CD4-positive, alpha-beta memory T cell (primary cell): ENCODE results near the gene CXCL9. TPM values are rescaled to one million over a fixed set of nuclear protein-coding genes. Genes with fewer than 3 reads are reported as not detected.
"Not testable (repeated sequence)": the region's sequence is repeated elsewhere in the genome, so short reads cannot be mapped to it uniquely, and the experiment has no call there.

Experiments used
- CTCF ChIA-PET: fragments of 350-600 bp; sonication (Branson Sonifier 250); formaldehyde crosslinking; loops from one replicate; lab custom pipeline; 2021; ENCODE audit warnings: inconsistent platforms; ENCODE audit not compliant: partially characterized antibody; lab: Charles Lee
- POLR2A ChIA-PET: fragments of 350-600 bp; sonication (Branson Sonifier 250); formaldehyde crosslinking; loops from one replicate; lab custom pipeline; 2021; ENCODE audit not compliant: partially characterized antibody; lab: Charles Lee
- DNase-seq, 5 donors: peaks; one replicate each; pipeline versions ENCODE4 v3.0.0 to v3.0.0-alpha.2; 2020 to 2022; ENCODE audit warnings: mixed read lengths in 1 of 5
- H3K27ac ChIP-seq: one replicate; pipeline ENCODE4 v1.7.0; 2013; ENCODE audit warnings: low read depth, low read length
- H3K27me3 ChIP-seq: 2 replicates; pipeline ENCODE4 v1.7.0; 2013; ENCODE audit warnings: mild to moderate bottlenecking, low read length, moderate library complexity; ENCODE audit not compliant: insufficient read depth
- H3K36me3 ChIP-seq: 2 replicates; pipeline ENCODE4 v1.7.0; 2013; ENCODE audit warnings: mild to moderate bottlenecking, low read length, moderate library complexity; ENCODE audit not compliant: insufficient read depth
- H3K4me1 ChIP-seq: 2 replicates; pipeline ENCODE4 v1.7.0; 2013; ENCODE audit warnings: mild to moderate bottlenecking, low read length, moderate library complexity; ENCODE audit not compliant: insufficient read depth
- H3K4me3 ChIP-seq, 2 donors: one replicate each; pipeline ENCODE4 v1.7.0; 2013; ENCODE audit warnings: low read length in 2 of 2, mild to moderate bottlenecking in 1 of 2
- H3K9me3 ChIP-seq, 2 donors: one replicate each; pipeline ENCODE4 v1.7.0; 2013; ENCODE audit warnings: low read length in 2 of 2, control low read depth in 1 of 2; ENCODE audit not compliant: control insufficient read depth in 1 of 2
- H3K27ac Mint-ChIP-seq, 7 donors: one replicate each; pipeline ENCODE4 v1.8.0; 2020 to 2021; ENCODE audit warnings: mixed read lengths in 7 of 7, mild to moderate bottlenecking in 6 of 7, inconsistent platforms in 3 of 7, moderate library complexity in 3 of 7
- H3K27me3 Mint-ChIP-seq, 2 donors: one replicate each; pipeline ENCODE4 v1.8.0; 2020 to 2021; ENCODE audit warnings: mixed read lengths in 2 of 2
- H3K36me3 Mint-ChIP-seq, 2 donors: one replicate each; pipeline ENCODE4 v1.8.0; 2020 to 2021; ENCODE audit warnings: mixed read lengths in 2 of 2, inconsistent platforms in 1 of 2, mild to moderate bottlenecking in 1 of 2
- H3K4me1 Mint-ChIP-seq, 4 donors: one replicate each; pipeline ENCODE4 v1.8.0; 2020 to 2021; ENCODE audit warnings: mixed read lengths in 4 of 4, mild to moderate bottlenecking in 1 of 4
- H3K4me3 Mint-ChIP-seq, 8 donors: one replicate each; pipeline ENCODE4 v1.8.0; 2020 to 2021; ENCODE audit warnings: mixed read lengths in 8 of 8, mild to moderate bottlenecking in 7 of 8, moderate library complexity in 6 of 8, inconsistent platforms in 3 of 8
- H3K9me3 Mint-ChIP-seq, 8 donors: one replicate each; pipeline ENCODE4 v1.8.0; 2020 to 2021; ENCODE audit warnings: mixed read lengths in 8 of 8, mild to moderate bottlenecking in 5 of 8, inconsistent platforms in 3 of 8, moderate library complexity in 1 of 8
- intact Hi-C: fragments of 100-400 bp; cut with micrococcal nuclease; formaldehyde crosslinking; loops from one replicate; pipeline ENCODE4 v1.15.1; 2023
- polyA plus RNA-seq, 2 donors: library from polyadenylated mRNA; unstranded; fragments of 300-500 nt; fragmentation: Illumina TruSeq; gene quantifications; one replicate each; pipeline ENCODE4 v1.2.3, GENCODE V29; 2021
- total RNA-seq, 2 experiments: library from RNA; stranded (reverse); gene quantifications; one replicate each; pipeline ENCODE4 v1.2.3, GENCODE V29; 2021

Gene CXCL9
- total and polyA plus RNA-seq, 4 experiments from 2014 or later: 0.58 to 1.4 TPM; not detected in 2

- peaks cover 0 to 8% (median 3%) of the 10 kb centered on the region in 8 donors for H3K9me3 Mint-ChIP-seq
- CTCF ChIA-PET: no interaction called here
- Histone ChIP-seq H3K36me3 (peaks cover 70% of the 10 kb centered on the region), H3K27ac (no peak overlapping the region), H3K4me1 (no peaks in the 10 kb centered on the region), H3K27me3 (no peaks in the 10 kb centered on the region), H3K9me3 (no peaks in the 10 kb centered on the region), H3K4me3 (no peak overlapping the region)
- H3K27me3 Mint-ChIP-seq: no peaks in the 10 kb centered on the region
- H3K27ac Mint-ChIP-seq: no peak overlapping the region
- peaks cover 91% of the 10 kb centered on the region in 2 donors for H3K36me3 Mint-ChIP-seq
- DNase-seq: no peak
- POLR2A ChIA-PET: no interaction called here
- H3K4me1 Mint-ChIP-seq: no peaks in the 10 kb centered on the region
- intact Hi-C loops: no loop called here
- no peak overlapping the region for H3K4me3 Mint-ChIP-seq
These were observed 43.8 kb downstream of the CXCL9 start for GRCh38 chr4:75963558-75963957.

DNA sequence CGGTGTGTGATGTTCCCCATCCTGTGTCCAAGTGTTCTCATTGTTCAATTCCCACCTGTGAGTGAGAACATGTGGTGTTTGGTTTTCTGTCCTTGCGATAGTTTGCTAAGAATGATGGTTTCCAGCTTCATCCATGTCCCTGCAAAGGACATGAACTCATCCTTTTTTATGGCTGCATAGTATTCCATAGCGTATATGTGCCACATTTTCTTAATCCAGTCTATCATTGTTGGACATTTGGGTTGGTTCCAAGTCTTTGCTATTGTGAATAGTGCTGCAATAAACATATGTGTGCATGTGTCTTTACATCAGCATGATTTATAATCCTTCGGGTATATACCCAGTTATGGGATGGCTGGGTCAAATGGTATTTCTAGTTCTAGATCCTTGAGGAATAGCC, 45.2 kb downstream of the CXCL9 start:
- H3K27ac Mint-ChIP-seq, intact Hi-C loops, CTCF ChIA-PET, H3K27me3 ChIP-seq, DNase-seq, H3K4me3 ChIP-seq, H3K27ac ChIP-seq, H3K9me3 ChIP-seq, H3K27me3 Mint-ChIP-seq, H3K4me1 ChIP-seq, H3K4me3 Mint-ChIP-seq, H3K9me3 Mint-ChIP-seq, H3K4me1 Mint-ChIP-seq: not testable (repeated sequence)
- peaks cover 89 to 91% of the 10 kb centered on the region in 2 donors for H3K36me3 Mint-ChIP-seq
- peaks cover 70% of the 10 kb centered on the region for H3K36me3 ChIP-seq
- POLR2A ChIA-PET: interaction anchor here (1.1 kb wide), 1 partner anchor 22 kb away, joined by 3 read pairs; no protein-coding TSS in a partner anchor

GRCh38 chr4:75958546-75958945, 48.8 kb downstream of the CXCL9 start:
- intact Hi-C loops, H3K4me3 Mint-ChIP-seq, H3K27me3 ChIP-seq, H3K27me3 Mint-ChIP-seq, H3K4me1 Mint-ChIP-seq, H3K27ac ChIP-seq, DNase-seq, H3K9me3 ChIP-seq, POLR2A ChIA-PET, H3K27ac Mint-ChIP-seq, H3K4me3 ChIP-seq, H3K4me1 ChIP-seq, H3K9me3 Mint-ChIP-seq: not testable (repeated sequence)
- H3K36me3 ChIP-seq: peaks cover 54% of the 10 kb centered on the region
- CTCF ChIA-PET: interaction anchor here (0.6 kb wide), 1 partner anchor 1589 kb away, joined by 4 read pairs; no protein-coding TSS in a partner anchor
- peaks cover 81 to 90% of the 10 kb centered on the region in 2 donors for H3K36me3 Mint-ChIP-seq

- H3K4me1 ChIP-seq, H3K9me3 Mint-ChIP-seq, intact Hi-C loops, H3K4me1 Mint-ChIP-seq, POLR2A ChIA-PET, H3K4me3 ChIP-seq, H3K9me3 ChIP-seq, DNase-seq, H3K4me3 Mint-ChIP-seq, H3K27ac ChIP-seq, H3K27me3 ChIP-seq, H3K27me3 Mint-ChIP-seq: not testable (repeated sequence)
- CTCF ChIA-PET: interaction anchor here (1.2 to 1.6 kb wide), 2 partner anchors 39 to 59 kb away, joined by 3 read pairs; no protein-coding TSS in a partner anchor
- H3K36me3 ChIP-seq: peaks cover 46% of the 10 kb centered on the region
- peaks cover 70 to 87% of the 10 kb centered on the region in 2 donors for H3K36me3 Mint-ChIP-seq
- H3K27ac Mint-ChIP-seq: peak overlapping the region in 2 of 7 donors; percentile 42 to 53
These were observed 52.5 kb downstream of the CXCL9 start for GRCh38 chr4:75954811-75955210.

DNA sequence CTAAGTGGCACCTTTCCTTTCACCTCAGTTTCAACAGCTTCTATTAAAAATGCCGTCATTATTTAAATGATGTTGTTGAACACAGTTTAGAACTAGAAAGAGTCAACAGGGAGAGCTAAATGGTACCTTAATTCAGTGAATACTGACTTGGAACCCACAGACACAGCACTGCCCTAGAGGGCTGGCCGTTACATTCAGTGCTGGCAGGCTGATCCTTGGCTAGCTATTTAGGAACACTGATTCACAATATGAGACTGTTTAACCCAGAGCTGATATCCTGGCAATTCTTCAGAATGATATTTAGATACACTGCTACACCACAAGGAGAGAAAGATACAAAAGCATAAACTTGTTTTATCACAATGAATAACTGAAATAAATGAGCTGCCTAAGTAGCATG, 53.8 kb downstream of the CXCL9 start:
- peaks cover 66 to 89% of the 10 kb centered on the region in 2 donors for H3K36me3 Mint-ChIP-seq
- H3K27ac ChIP-seq: no peak overlapping the region

More for the DNA sequence above, 53.8 kb downstream of the CXCL9 start:
- DNase-seq: no peak
- Mint-ChIP-seq H3K4me3 (no peak overlapping the region), H3K27ac (peak overlapping the region in 2 of 7 donors; percentile 0 to 19), H3K27me3 (no peaks in the 10 kb centered on the region), H3K4me1 (peaks cover 0 to 4% (median 2%) of the 10 kb centered on the region in 4 donors), H3K9me3 (no peaks in the 10 kb centered on the region)
- Histone ChIP-seq H3K9me3 (no peaks in the 10 kb centered on the region), H3K4me3 (no peak overlapping the region), H3K36me3 (peaks cover 40% of the 10 kb centered on the region), H3K27me3 (no peaks in the 10 kb centered on the region), H3K4me1 (no peaks in the 10 kb centered on the region)
- intact Hi-C loops: no loop called here
- ChIA-PET CTCF (interaction anchor here (1.0 to 1.2 kb wide), 2 partner anchors 36 to 38 kb away, joined by 3 read pairs; no protein-coding TSS in a partner anchor), POLR2A (interaction anchor here (1.3 to 1.6 kb wide), 2 partner anchors 13 to 14 kb away, joined by 3 to 6 read pairs; partner anchors contain the start of gene NAAA)

Other genes with a start within 250 kb of the CXCL9 start
- under 1 TPM; 0.36 to 0.41 TPM for gene PPEF2, start 105.1 kb downstream of the CXCL9 start, total RNA-seq
- not detected for gene PPEF2, start 105.1 kb downstream of the CXCL9 start, polyA plus RNA-seq
- gene NAAA, start 66.5 kb downstream of the CXCL9 start, total RNA-seq: 10 to 100 TPM; 86.1 to 92.2 TPM
- 100 to 1,000 TPM; 115 to 141 TPM for gene NAAA, start 66.5 kb downstream of the CXCL9 start, polyA plus RNA-seq
- 10 to 100 TPM; 54.4 to 58.1 TPM for gene SDAD1, start 16.6 kb downstream of the CXCL9 start, total RNA-seq
- 100 to 1,000 TPM in 1 of 2 donors, 10 to 100 TPM in 1; 40.9 to 102 TPM for gene SDAD1, start 16.6 kb downstream of the CXCL9 start, polyA plus RNA-seq
- gene CXCL10, start 16.0 kb upstream of the CXCL9 start, total RNA-seq: under 1 TPM; 0.39 to 0.76 TPM
- under 1 TPM in 1 of 2 donors, not detected in 1; 0.42 TPM for gene CXCL10, start 16.0 kb upstream of the CXCL9 start, polyA plus RNA-seq
- gene CXCL11, start 28.6 kb upstream of the CXCL9 start, total RNA-seq: not detected
- gene CXCL11, start 28.6 kb upstream of the CXCL9 start, polyA plus RNA-seq: not detected
- not detected for gene ART3, start 67.2 kb upstream of the CXCL9 start, total RNA-seq
- gene ART3, start 67.2 kb upstream of the CXCL9 start, polyA plus RNA-seq: not detected
- gene NUP54, start 140.9 kb upstream of the CXCL9 start, total RNA-seq: 10 to 100 TPM; 49.3 to 52.8 TPM
- 10 to 100 TPM; 37.8 to 39.3 TPM for gene NUP54, start 140.9 kb upstream of the CXCL9 start, polyA plus RNA-seq
- 10 to 100 TPM; 23.3 to 23.5 TPM for gene SCARB2, start 206.3 kb upstream of the CXCL9 start, total RNA-seq
- gene SCARB2, start 206.3 kb upstream of the CXCL9 start, polyA plus RNA-seq: 10 to 100 TPM; 10.2 to 15.7 TPM
- under 1 TPM in 1 of 2 experiments, not detected in 1; 0.64 TPM for gene FAM47E, start 244.2 kb upstream of the CXCL9 start, total RNA-seq
- gene FAM47E, start 244.2 kb upstream of the CXCL9 start, polyA plus RNA-seq: under 1 TPM in 1 of 2 donors, not detected in 1; 0.18 TPM